Mesenchymal stem cell (in vitro differentiated cells and primary cell): ENCODE results near the gene MICAL3.

ENCODE experiments used
- DNase-seq: peaks from one replicate; pipeline ENCODE4 v3.0.0-alpha.2; 2013
- H2AFZ ChIP-seq: one replicate; pipeline ENCODE4 v1.6.1; 2013; ENCODE audit warnings: low read depth, mild to moderate bottlenecking, control low read depth, inconsistent platforms, low read length, moderate library complexity
- H2AK5ac ChIP-seq: 2 replicates; pipeline ENCODE4 v1.6.1; 2013; ENCODE audit warnings: low read length, moderate library complexity, mild to moderate bottlenecking, inconsistent platforms; ENCODE audit not compliant: severe bottlenecking
- H2BK120ac ChIP-seq: one replicate; pipeline ENCODE4 v1.6.1; 2013; ENCODE audit warnings: low read depth, mild to moderate bottlenecking, inconsistent platforms, low read length, moderate library complexity
- H2BK12ac ChIP-seq, 2 experiments: one replicate each; pipeline ENCODE4 v1.6.1; 2013; ENCODE audit warnings: inconsistent platforms in 2 of 2, low read length in 2 of 2, mild to moderate bottlenecking in 2 of 2, moderate library complexity in 2 of 2, control low read depth in 1 of 2
- H2BK15ac ChIP-seq: one replicate; pipeline ENCODE4 v1.6.1; 2013; ENCODE audit warnings: mild to moderate bottlenecking, low read depth, inconsistent platforms; ENCODE audit not compliant: poor library complexity, severe bottlenecking
- H2BK5ac ChIP-seq: 2 replicates; pipeline ENCODE4 v1.6.1; 2013; ENCODE audit warnings: low read depth, mild to moderate bottlenecking, low read length, control low read depth, inconsistent platforms; ENCODE audit not compliant: poor library complexity, severe bottlenecking
- H3K14ac ChIP-seq, 2 experiments: one replicate each; pipeline ENCODE4 v1.6.1; 2013; ENCODE audit warnings: inconsistent platforms in 2 of 2, low read length in 2 of 2, control low read depth in 1 of 2, mild to moderate bottlenecking in 1 of 2, moderate library complexity in 1 of 2
- H3K18ac ChIP-seq, 2 experiments: one replicate each; pipeline ENCODE4 v1.6.1; 2013; ENCODE audit warnings: inconsistent platforms in 2 of 2, low read length in 2 of 2, control low read depth in 1 of 2, low read depth in 1 of 2, mild to moderate bottlenecking in 1 of 2
- H3K23ac ChIP-seq, 2 experiments: one replicate each; pipeline ENCODE4 v1.6.1; 2013; ENCODE audit warnings: inconsistent platforms in 2 of 2, low read length in 2 of 2, mild to moderate bottlenecking in 2 of 2, moderate library complexity in 2 of 2, control low read depth in 1 of 2
- H3K27ac ChIP-seq: 2 replicates; pipeline ENCODE4 v1.5.1; 2013; ENCODE audit warnings: mild to moderate bottlenecking, moderate library complexity, low read length, control low read depth, inconsistent platforms; ENCODE audit not compliant: poor library complexity, severe bottlenecking
- H3K27me3 ChIP-seq, 2 experiments: 2 replicates each; pipeline versions ENCODE4 v1.6.1 to v1.7.0; 2013; ENCODE audit warnings: low read length in 2 of 2, mild to moderate bottlenecking in 2 of 2, moderate library complexity in 2 of 2, control low read depth in 1 of 2, inconsistent platforms in 1 of 2; ENCODE audit not compliant: control insufficient read depth in 1 of 2, insufficient read depth in 1 of 2
- H3K36me3 ChIP-seq, 2 experiments: 2 replicates each; pipeline versions ENCODE4 v1.6.1 to v1.7.0; 2013; ENCODE audit warnings: low read length in 2 of 2, control low read depth in 1 of 2, inconsistent platforms in 1 of 2, low read depth in 1 of 2, mild to moderate bottlenecking in 1 of 2; ENCODE audit not compliant: insufficient read depth in 2 of 2, control insufficient read depth in 1 of 2
- H3K4ac ChIP-seq, 2 experiments: one replicate each; pipeline ENCODE4 v1.6.1; 2013; ENCODE audit warnings: inconsistent platforms in 2 of 2, low read length in 2 of 2, mild to moderate bottlenecking in 2 of 2, moderate library complexity in 2 of 2, control low read depth in 1 of 2, low read depth in 1 of 2
- H3K4me1 ChIP-seq: 2 replicates; pipeline ENCODE4 v1.6.1; 2013; ENCODE audit warnings: low read depth, low read length, control low read depth; ENCODE audit not compliant: control insufficient read depth, insufficient read depth
- H3K4me2 ChIP-seq: 2 replicates; pipeline ENCODE4 v1.6.1; 2013; ENCODE audit warnings: low read length, mild to moderate bottlenecking, inconsistent platforms; ENCODE audit not compliant: poor library complexity, severe bottlenecking
- H3K4me3 ChIP-seq, 2 experiments: 2 replicates each; pipeline versions ENCODE4 v1.5.1 to v1.7.0; 2013; ENCODE audit warnings: low read length in 2 of 2, mild to moderate bottlenecking in 2 of 2, control low read depth in 1 of 2, low read depth in 1 of 2; ENCODE audit not compliant: insufficient read depth in 1 of 2
- H3K79me1 ChIP-seq: replicated peaks from 2 replicates; pipeline ENCODE4 v1.6.1; 2013; ENCODE audit warnings: mild to moderate bottlenecking, control low read depth, low read length, inconsistent platforms; ENCODE audit not compliant: poor library complexity, severe bottlenecking
- H3K9ac ChIP-seq: 2 replicates; pipeline ENCODE4 v1.7.0; 2013; ENCODE audit warnings: mild to moderate bottlenecking, low read length, moderate library complexity
- H3K9me3 ChIP-seq: 2 replicates; pipeline ENCODE4 v1.7.0; 2013; ENCODE audit warnings: mild to moderate bottlenecking, low read length; ENCODE audit not compliant: control insufficient read depth
- H4K8ac ChIP-seq: one replicate; pipeline ENCODE4 v1.6.1; 2013; ENCODE audit warnings: inconsistent platforms, mild to moderate bottlenecking, low read length, moderate library complexity
- H4K91ac ChIP-seq: one replicate; pipeline ENCODE4 v1.6.1; 2013; ENCODE audit warnings: mild to moderate bottlenecking, low read length, inconsistent platforms
- WGBS: methylation state at CpG from one replicate; pipeline ENCODE4 v1.1.7; 2013; ENCODE audit warnings: mixed read lengths; 5-methylcytosine and 5-hydroxymethylcytosine counted together

MICAL3 gene

GRCh38 chr22:17783773-17784480 is 240.4 kb downstream of the MICAL3 start:
- Histone ChIP-seq H3K27me3 (peaks cover 0 to 14% of the 10 kb centered on the region in 2 experiments), H2AK5ac (no peak overlapping the region), H2BK12ac (no peak overlapping the region), H2BK5ac (no peak overlapping the region), H3K9me3 (no peaks in the 10 kb centered on the region), H3K4me2 (no peak overlapping the region), H3K27ac (no peak overlapping the region), H2AFZ (no peak overlapping the region), H3K9ac (no peak overlapping the region), H3K14ac (no peak overlapping the region), H4K91ac (no peak overlapping the region), H2BK15ac (no peak overlapping the region), H2BK120ac (no peak overlapping the region), H3K36me3 (peaks cover 11 to 29% of the 10 kb centered on the region in 2 experiments), H3K79me1 (no peaks in the 10 kb centered on the region), H3K23ac (no peak overlapping the region), H3K4me3 (no peak overlapping the region), H3K18ac (no peak overlapping the region), H4K8ac (no peak overlapping the region), H3K4me1 (peaks cover 34% of the 10 kb centered on the region), H3K4ac (no peak overlapping the region)
- DNase-seq: no peak
- 88% methylated on average over 15 of the region's 18 CpGs for WGBS

- WGBS: 94% methylated on average over 8 of the region's 9 CpGs
Measured at GRCh38 chr22:17783312-17783711, 241.0 kb downstream of the MICAL3 start.

GRCh38 chr22:17782621-17783020 is 241.7 kb downstream of the MICAL3 start:
- H3K14ac ChIP-seq: no peak overlapping the region
- no peak overlapping the region for H3K4ac ChIP-seq
- peak overlapping the region; percentile 40 for H4K91ac ChIP-seq
- peaks cover 0 to 14% of the 10 kb centered on the region in 2 experiments for H3K27me3 ChIP-seq
- H3K9me3 ChIP-seq: no peaks in the 10 kb centered on the region
- no peak overlapping the region for H3K18ac ChIP-seq
- no peak overlapping the region for H2BK15ac ChIP-seq
- peak overlapping the region in 1 of 2 experiments; percentile 21 for H2BK12ac ChIP-seq
- 98% methylated on average over 13 of the region's 13 CpGs for WGBS
- no peak overlapping the region for H3K4me3 ChIP-seq
- no peak for DNase-seq
- H2AK5ac ChIP-seq: no peak overlapping the region
- H3K9ac ChIP-seq: no peak overlapping the region
- no peak overlapping the region for H2BK120ac ChIP-seq
- H3K27ac ChIP-seq: no peak overlapping the region
- H3K36me3 ChIP-seq: peaks cover 0 to 16% of the 10 kb centered on the region in 2 experiments
- no peak overlapping the region for H3K4me2 ChIP-seq
- no peaks in the 10 kb centered on the region for H3K79me1 ChIP-seq
- no peak overlapping the region for H3K23ac ChIP-seq
- H2AFZ ChIP-seq: no peak overlapping the region
- no peak overlapping the region for H2BK5ac ChIP-seq
- peaks cover 34% of the 10 kb centered on the region for H3K4me1 ChIP-seq
- no peak overlapping the region for H4K8ac ChIP-seq

More at GRCh38 chr22:17783312-17783711, 241.0 kb downstream of the MICAL3 start:
- peaks cover 34% of the 10 kb centered on the region for H3K4me1 ChIP-seq
- no peak overlapping the region for H2AFZ ChIP-seq
- H3K23ac ChIP-seq: no peak overlapping the region
- H4K8ac ChIP-seq: no peak overlapping the region
- no peak overlapping the region for H3K4ac ChIP-seq
- H3K14ac ChIP-seq: no peak overlapping the region
- no peak overlapping the region for H3K9ac ChIP-seq
- H3K4me3 ChIP-seq: no peak overlapping the region
- no peak overlapping the region for H2BK15ac ChIP-seq
- H4K91ac ChIP-seq: peak overlapping the region; percentile 36
- peaks cover 0 to 14% of the 10 kb centered on the region in 2 experiments for H3K27me3 ChIP-seq
- H2BK12ac ChIP-seq: no peak overlapping the region
- DNase-seq: no peak
- H3K4me2 ChIP-seq: no peak overlapping the region
- H3K27ac ChIP-seq: no peak overlapping the region
- H3K36me3 ChIP-seq: peaks cover 5 to 23% of the 10 kb centered on the region in 2 experiments
- no peak overlapping the region for H3K18ac ChIP-seq
- H3K79me1 ChIP-seq: no peaks in the 10 kb centered on the region
- H2BK5ac ChIP-seq: no peak overlapping the region
- no peak overlapping the region for H2BK120ac ChIP-seq
- H3K9me3 ChIP-seq: no peaks in the 10 kb centered on the region
- no peak overlapping the region for H2AK5ac ChIP-seq

- no peak overlapping the region for H2AK5ac ChIP-seq
- no peaks in the 10 kb centered on the region for H3K79me1 ChIP-seq
- H3K9me3 ChIP-seq: no peaks in the 10 kb centered on the region
- H3K27ac ChIP-seq: peak overlapping the region; percentile 6
- peak overlapping the region; percentile 40 for H4K91ac ChIP-seq
- no peak overlapping the region for H2AFZ ChIP-seq
- peaks cover 34% of the 10 kb centered on the region for H3K4me1 ChIP-seq
- no peak overlapping the region for H2BK5ac ChIP-seq
- no peak overlapping the region for H3K4ac ChIP-seq
- no peak overlapping the region for H2BK15ac ChIP-seq
- no peak overlapping the region for H3K4me3 ChIP-seq
- WGBS: 89% methylated on average over 13 of the region's 13 CpGs
- H4K8ac ChIP-seq: no peak overlapping the region
- H3K27me3 ChIP-seq: peaks cover 0 to 14% of the 10 kb centered on the region in 2 experiments
- H3K36me3 ChIP-seq: peaks cover 0 to 15% of the 10 kb centered on the region in 2 experiments
- H3K9ac ChIP-seq: peak overlapping the region; percentile 36
- H3K18ac ChIP-seq: no peak overlapping the region
- no peak for DNase-seq
- no peak overlapping the region for H3K23ac ChIP-seq
- H2BK12ac ChIP-seq: peak overlapping the region in 1 of 2 experiments; percentile 21
- no peak overlapping the region for H3K4me2 ChIP-seq
- H3K14ac ChIP-seq: peak overlapping the region in 1 of 2 experiments; percentile 3
- no peak overlapping the region for H2BK120ac ChIP-seq
Measured at GRCh38 chr22:17782158-17782557, 242.2 kb downstream of the MICAL3 start.
